Keratinocyte (primary cell): ENCODE data around the gene RAB7B. TPM values are rescaled to one million over a fixed set of nuclear protein-coding genes. Genes with fewer than 3 reads are reported as not detected.

Experiments
- DNase-seq: peaks from one replicate; pipeline ENCODE4 v3.0.0-alpha.2; 2011; ENCODE audit warnings: low read depth, missing footprints, low spot score
- FAIRE-seq: peaks from 2 replicates; lab custom pipeline; 2011; peaks lifted over from hg19 to GRCh38; lab: Jason Lieb, UNC
- H2AFZ ChIP-seq: 2 replicates; pipeline ENCODE4 v1.6.0; 2012; ENCODE audit warnings: low read length, control low read depth, inconsistent platforms; ENCODE audit not compliant: control insufficient read depth
- H3K27ac ChIP-seq: 2 replicates; pipeline ENCODE4 v1.5.1; 2011; ENCODE audit warnings: low read length; ENCODE audit not compliant: control insufficient read depth, insufficient read depth
- H3K27me3 ChIP-seq: 3 replicates; pipeline ENCODE4 v1.6.0; 2011; ENCODE audit warnings: low read length; ENCODE audit not compliant: control insufficient read depth, insufficient read depth; ENCODE audit errors: extremely low read depth
- H3K36me3 ChIP-seq, 2 experiments: 2 replicates in 1 of 2; 3 replicates in 1 of 2; pipeline ENCODE4 v1.5.1; 2011; ENCODE audit warnings: low read length in 2 of 2, mild to moderate bottlenecking in 1 of 2; ENCODE audit not compliant: control insufficient read depth in 2 of 2, insufficient read depth in 2 of 2; ENCODE audit errors: extremely low read depth in 1 of 2
- H3K4me1 ChIP-seq: 3 replicates; pipeline ENCODE4 v1.5.1; 2011; ENCODE audit warnings: low read length; ENCODE audit not compliant: control insufficient read depth, insufficient read depth; ENCODE audit errors: extremely low read depth
- H3K4me2 ChIP-seq: 3 replicates; pipeline ENCODE4 v1.6.0; 2011; ENCODE audit warnings: low read depth, low read length; ENCODE audit not compliant: control insufficient read depth, insufficient read depth; ENCODE audit errors: extremely low read depth
- H3K4me3 ChIP-seq, 3 experiments: fragments of 200-600 bp in 1 of 3; sonication (generic) in 1 of 3; 2 replicates in 2 of 3; 3 replicates in 1 of 3; pipeline ENCODE4 v1.5.1; 2011 to 2016; ENCODE audit warnings: low read length in 3 of 3, mild to moderate bottlenecking in 3 of 3, control low read depth in 2 of 3, inconsistent platforms in 1 of 3, low read depth in 1 of 3, mixed read lengths in 1 of 3, mixed run types in 1 of 3, moderate library complexity in 1 of 3; ENCODE audit not compliant: control insufficient read depth in 2 of 3, insufficient read depth in 2 of 3; ENCODE audit errors: extremely low read depth in 1 of 3
- H3K79me2 ChIP-seq: 2 replicates; pipeline ENCODE4 v1.6.0; 2012; ENCODE audit warnings: low read length; ENCODE audit not compliant: control insufficient read depth, insufficient read depth
- H3K9ac ChIP-seq: 3 replicates; pipeline ENCODE4 v1.6.0; 2011; ENCODE audit warnings: low read length; ENCODE audit not compliant: control insufficient read depth, insufficient read depth; ENCODE audit errors: extremely low read depth
- H3K9me1 ChIP-seq: 3 replicates; pipeline ENCODE4 v1.6.0; 2011; ENCODE audit warnings: low read length; ENCODE audit not compliant: control insufficient read depth, insufficient read depth; ENCODE audit errors: extremely low read depth
- H3K9me3 ChIP-seq: 2 replicates; pipeline ENCODE4 v1.5.1; 2012; ENCODE audit warnings: low read depth, low read length; ENCODE audit not compliant: control insufficient read depth
- H4K20me1 ChIP-seq: 3 replicates; pipeline ENCODE4 v1.6.0; 2011; ENCODE audit warnings: low read length; ENCODE audit not compliant: control insufficient read depth, insufficient read depth; ENCODE audit errors: extremely low read depth
- CTCF ChIP-seq, 3 experiments: IDR thresholded peaks in 1 of 3; conservative IDR thresholded peaks in 1 of 3; optimal IDR thresholded peaks in 1 of 3; 2 replicates in 2 of 3; 3 replicates in 1 of 3; pipeline versions ENCODE3 to v1.5.1; 2011; ENCODE audit warnings: low read length in 3 of 3, mild to moderate bottlenecking in 3 of 3, moderate library complexity in 2 of 3, control low read depth in 1 of 3, inconsistent platforms in 1 of 3; ENCODE audit not compliant: insufficient read depth in 2 of 3; ENCODE audit errors: extremely low read depth in 1 of 3
- EZH2 ChIP-seq: IDR thresholded peaks from one replicate; pipeline ENCODE4 v1.6.1; 2012; ENCODE audit warnings: inconsistent platforms, mild to moderate bottlenecking, low read length, moderate library complexity
- dilution Hi-C: fragments of 300-500 bp; cut with MboI; formaldehyde crosslinking; loops from one replicate; pipeline ENCODE4 v1.7.0; 2020; ENCODE audit warnings: low sequenced_read_pairs; ENCODE audit not compliant: extremely low pct_ligation_motif_present
- polyA plus RNA-seq, 5 experiments: library from polyadenylated mRNA; depleted of rRNA in 3 of 5; stranded (reverse) in 3 of 5; stranded (forward) in 1 of 5; unstranded in 1 of 5; fragments of >200 nt; gene quantifications; 1 replicate in 1 of 5; 2 replicates in 3 of 5; 3 replicates in 1 of 5; pipeline versions ENCODE4 v1.2.1 to v1.2.3, GENCODE V29; 2011 to 2012; ENCODE audit warnings: missing spikeins in 2 of 5, low read depth in 1 of 5, low replicate concordance in 1 of 5

RAB7B gene
- polyA plus RNA-seq, 1 donor (not counting 4 experiments of a cell fraction or from before 2014, with no cell fraction given), result 47.8 TPM

- Histone ChIP-seq H3K9me1 (peaks cover 4% of the 10 kb centered on the region), H3K4me3 (no peak overlapping the region), H2AFZ (no peak overlapping the region), H3K4me1 (peaks cover 6% of the 10 kb centered on the region), H3K27ac (no peak overlapping the region), H3K79me2 (no peaks in the 10 kb centered on the region), H3K27me3 (no peaks in the 10 kb centered on the region), H3K4me2 (no peak overlapping the region), H3K36me3 (peaks cover 6 to 7% of the 10 kb centered on the region in 2 experiments), H3K9me3 (no peaks in the 10 kb centered on the region), H4K20me1 (no peaks in the 10 kb centered on the region), H3K9ac (no peak overlapping the region)
- TF ChIP-seq EZH2, result no peak
- no peak for TF ChIP-seq CTCF (optimal IDR thresholded peaks at IDR 0.05 in 1 of 3, IDR thresholded peaks at IDR 0.05 in 1 of 3, conservative IDR thresholded peaks at IDR 0.05 in 1 of 3; ENCODE audit: extremely low read depth in 1 of 3, insufficient read depth in 2 of 3, low read length in 3 of 3)
- dilution Hi-C loops, result no loop called here
- DNase-seq (no peak), FAIRE-seq (no peak)
Measured at GRCh38 chr1:205978676-205979075, 24.5 kb downstream of the RAB7B start.

GRCh38 chr1:205977402-205978014, 25.7 kb downstream of the RAB7B start:
- H3K9me3 ChIP-seq, result no peaks in the 10 kb centered on the region
- FAIRE-seq, result no peak
- TF ChIP-seq CTCF (optimal IDR thresholded peaks at IDR 0.05 in 1 of 3, IDR thresholded peaks at IDR 0.05 in 1 of 3, conservative IDR thresholded peaks at IDR 0.05 in 1 of 3; ENCODE audit: extremely low read depth in 1 of 3, insufficient read depth in 2 of 3, low read length in 3 of 3) (peak; percentile 95 to 98 (median 96)), EZH2 (no peak)
- H4K20me1 ChIP-seq, result no peaks in the 10 kb centered on the region
- dilution Hi-C loops, result no loop called here
- H3K4me2 ChIP-seq, result no peak overlapping the region
- no peak for DNase-seq
- H3K27me3 ChIP-seq, result no peaks in the 10 kb centered on the region
- H3K36me3 ChIP-seq, result peaks cover 6 to 7% of the 10 kb centered on the region in 2 experiments
- no peaks in the 10 kb centered on the region for H3K79me2 ChIP-seq
- no peak overlapping the region for H3K27ac ChIP-seq
- H2AFZ ChIP-seq, result no peak overlapping the region
- no peaks in the 10 kb centered on the region for H3K4me1 ChIP-seq
- no peak overlapping the region for H3K9ac ChIP-seq
- no peak overlapping the region for H3K4me3 ChIP-seq
- peaks cover 4% of the 10 kb centered on the region for H3K9me1 ChIP-seq
